Measurements from ENCODE around the gene CARS2.

Gene CARS2

GRCh38 chr13:110651271-110651670 is 54.6 kb downstream of the CARS2 start:
- H3K14ac ChIP-seq (ENCODE audit: low read length): no peak overlapping the region
- whole genome bisulfite sequencing (ENCODE audit: extremely low coverage, insufficient coverage, insufficient read length): no CpG with 5 or more reads among the region's 14 CpGs
- H4K12ac ChIP-seq (ENCODE audit: low read depth, low read length): no peak overlapping the region
- H4K91ac ChIP-seq (ENCODE audit: low read depth, low read length): no peak overlapping the region
- no peak overlapping the region for H2BK5ac ChIP-seq (ENCODE audit: low read depth, low read length, poor library complexity)
- H2BK12ac ChIP-seq (ENCODE audit: low read length): no peak overlapping the region
- H2AFZ ChIP-seq (ENCODE audit: insufficient read depth, low read length, poor library complexity): no peak overlapping the region
- H3K79me2 ChIP-seq (ENCODE audit: control insufficient read depth, insufficient read depth, low read length, poor library complexity): no peaks in the 10 kb centered on the region
- no peaks in the 10 kb centered on the region for H3K27me3 ChIP-seq (ENCODE audit: insufficient read depth, low read length)
- H2AK5ac ChIP-seq (ENCODE audit: low read length): no peak overlapping the region
- H3K9ac ChIP-seq (ENCODE audit: low read length): no peak overlapping the region
- peaks cover 18% of the 10 kb centered on the region in 2 experiments for H3K36me3 ChIP-seq (ENCODE audit: control insufficient read depth in 1 of 2, insufficient read depth in 2 of 2, low read length in 2 of 2)
- H3K4me2 ChIP-seq (ENCODE audit: low read length): no peak overlapping the region
- H3K23ac ChIP-seq (ENCODE audit: low read length): no peak overlapping the region
- H3K79me1 ChIP-seq (ENCODE audit: low read length): no peaks in the 10 kb centered on the region
- no peak overlapping the region for H2BK120ac ChIP-seq (ENCODE audit: insufficient read depth, low read length, poor library complexity)
- H3K27ac ChIP-seq (ENCODE audit: low read depth, low read length): no peak overlapping the region
- H3K4me3 ChIP-seq (ENCODE audit: low read depth, low read length): no peak overlapping the region
- peaks cover 4 to 6% of the 10 kb centered on the region in 2 experiments for H3K4me1 ChIP-seq (ENCODE audit: control insufficient read depth in 1 of 2, insufficient read depth in 2 of 2, low read length in 2 of 2)
- H3K18ac ChIP-seq (ENCODE audit: low read length): no peak overlapping the region
- no peak for DNase-seq
- no peak overlapping the region for H4K8ac ChIP-seq (ENCODE audit: low read depth, low read length)
- no peak overlapping the region for H3K4ac ChIP-seq (ENCODE audit: low read depth, low read length)
- no peaks in the 10 kb centered on the region for H3K9me3 ChIP-seq (ENCODE audit: insufficient read depth, low read depth, low read length)

DNA sequence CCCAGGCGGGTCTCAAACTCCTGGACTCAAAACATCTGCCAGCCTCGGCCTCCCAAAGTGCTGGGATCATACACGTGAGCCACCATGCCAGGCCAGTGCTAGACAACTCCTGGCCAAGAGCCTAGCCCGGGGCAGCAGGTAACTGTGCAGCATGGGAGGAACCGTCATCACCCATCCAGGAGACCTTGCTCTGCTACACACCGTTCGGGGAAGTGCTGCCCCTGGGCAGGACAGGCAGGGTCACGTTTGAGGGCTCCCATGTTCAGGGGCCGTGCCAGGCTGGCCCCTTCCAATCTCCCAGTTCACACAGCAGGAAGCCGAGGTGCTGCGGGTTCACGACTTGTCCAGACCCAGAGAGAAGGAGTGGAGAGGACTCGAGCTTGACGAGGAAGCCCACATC is 55.5 kb downstream of the CARS2 start:
- no peak for DNase-seq
- Histone ChIP-seq H3K9me3 (ENCODE audit: insufficient read depth, low read depth, low read length) (no peaks in the 10 kb centered on the region), H2AFZ (ENCODE audit: insufficient read depth, low read length, poor library complexity) (no peak overlapping the region), H3K4me1 (ENCODE audit: control insufficient read depth in 1 of 2, insufficient read depth in 2 of 2, low read length in 2 of 2) (peaks cover 4 to 6% of the 10 kb centered on the region in 2 experiments), H3K4me3 (ENCODE audit: low read depth, low read length) (no peak overlapping the region), H3K4ac (ENCODE audit: low read depth, low read length) (no peak overlapping the region), H4K91ac (ENCODE audit: low read depth, low read length) (no peak overlapping the region), H3K79me1 (ENCODE audit: low read length) (no peaks in the 10 kb centered on the region), H3K4me2 (ENCODE audit: low read length) (no peak overlapping the region), H3K9ac (ENCODE audit: low read length) (no peak overlapping the region), H3K36me3 (ENCODE audit: control insufficient read depth in 1 of 2, insufficient read depth in 2 of 2, low read length in 2 of 2) (peaks cover 19 to 23% of the 10 kb centered on the region in 2 experiments), H4K8ac (ENCODE audit: low read depth, low read length) (no peak overlapping the region), H3K23ac (ENCODE audit: low read length) (no peak overlapping the region), H2BK120ac (ENCODE audit: insufficient read depth, low read length, poor library complexity) (no peak overlapping the region), H3K79me2 (ENCODE audit: control insufficient read depth, insufficient read depth, low read length, poor library complexity) (no peaks in the 10 kb centered on the region), H2BK5ac (ENCODE audit: low read depth, low read length, poor library complexity) (no peak overlapping the region), H3K18ac (ENCODE audit: low read length) (no peak overlapping the region), H3K27ac (ENCODE audit: low read depth, low read length) (no peak overlapping the region), H2AK5ac (ENCODE audit: low read length) (no peak overlapping the region), H3K14ac (ENCODE audit: low read length) (no peak overlapping the region), H3K27me3 (ENCODE audit: insufficient read depth, low read length) (no peaks in the 10 kb centered on the region), H2BK12ac (ENCODE audit: low read length) (no peak overlapping the region), H4K12ac (ENCODE audit: low read depth, low read length) (no peak overlapping the region)
- no CpG with 5 or more reads among the region's 14 CpGs for WGBS (ENCODE audit: extremely low coverage, insufficient coverage, insufficient read length)

- peaks cover 6% of the 10 kb centered on the region in 2 experiments for H3K4me1 ChIP-seq (ENCODE audit: control insufficient read depth in 1 of 2, insufficient read depth in 2 of 2, low read length in 2 of 2)
- no peak overlapping the region for H3K23ac ChIP-seq (ENCODE audit: low read length)
- H4K8ac ChIP-seq (ENCODE audit: low read depth, low read length): no peak overlapping the region
- H3K9me3 ChIP-seq (ENCODE audit: insufficient read depth, low read depth, low read length): no peaks in the 10 kb centered on the region
- no peak overlapping the region for H3K4ac ChIP-seq (ENCODE audit: low read depth, low read length)
- no peak overlapping the region for H3K18ac ChIP-seq (ENCODE audit: low read length)
- H2BK12ac ChIP-seq (ENCODE audit: low read length): no peak overlapping the region
- H3K36me3 ChIP-seq (ENCODE audit: control insufficient read depth in 1 of 2, insufficient read depth in 2 of 2, low read length in 2 of 2): peaks cover 22 to 27% of the 10 kb centered on the region in 2 experiments
- no peak overlapping the region for H3K4me3 ChIP-seq (ENCODE audit: low read depth, low read length)
- no peaks in the 10 kb centered on the region for H3K79me1 ChIP-seq (ENCODE audit: low read length)
- H4K91ac ChIP-seq (ENCODE audit: low read depth, low read length): no peak overlapping the region
- no peak overlapping the region for H3K4me2 ChIP-seq (ENCODE audit: low read length)
- H3K27me3 ChIP-seq (ENCODE audit: insufficient read depth, low read length): no peaks in the 10 kb centered on the region
- no peak overlapping the region for H3K9ac ChIP-seq (ENCODE audit: low read length)
- H2BK5ac ChIP-seq (ENCODE audit: low read depth, low read length, poor library complexity): no peak overlapping the region
- no peak overlapping the region for H3K14ac ChIP-seq (ENCODE audit: low read length)
- H2AK5ac ChIP-seq (ENCODE audit: low read length): no peak overlapping the region
- H3K79me2 ChIP-seq (ENCODE audit: control insufficient read depth, insufficient read depth, low read length, poor library complexity): no peaks in the 10 kb centered on the region
- WGBS (ENCODE audit: extremely low coverage, insufficient coverage, insufficient read length): no CpG with 5 or more reads among the region's 7 CpGs
- H4K12ac ChIP-seq (ENCODE audit: low read depth, low read length): no peak overlapping the region
- H2AFZ ChIP-seq (ENCODE audit: insufficient read depth, low read length, poor library complexity): no peak overlapping the region
- no peak overlapping the region for H3K27ac ChIP-seq (ENCODE audit: low read depth, low read length)
- no peak overlapping the region for H2BK120ac ChIP-seq (ENCODE audit: insufficient read depth, low read length, poor library complexity)
- no peak for DNase-seq
These were observed 56.4 kb downstream of the CARS2 start for GRCh38 chr13:110649551-110649950.

DNA sequence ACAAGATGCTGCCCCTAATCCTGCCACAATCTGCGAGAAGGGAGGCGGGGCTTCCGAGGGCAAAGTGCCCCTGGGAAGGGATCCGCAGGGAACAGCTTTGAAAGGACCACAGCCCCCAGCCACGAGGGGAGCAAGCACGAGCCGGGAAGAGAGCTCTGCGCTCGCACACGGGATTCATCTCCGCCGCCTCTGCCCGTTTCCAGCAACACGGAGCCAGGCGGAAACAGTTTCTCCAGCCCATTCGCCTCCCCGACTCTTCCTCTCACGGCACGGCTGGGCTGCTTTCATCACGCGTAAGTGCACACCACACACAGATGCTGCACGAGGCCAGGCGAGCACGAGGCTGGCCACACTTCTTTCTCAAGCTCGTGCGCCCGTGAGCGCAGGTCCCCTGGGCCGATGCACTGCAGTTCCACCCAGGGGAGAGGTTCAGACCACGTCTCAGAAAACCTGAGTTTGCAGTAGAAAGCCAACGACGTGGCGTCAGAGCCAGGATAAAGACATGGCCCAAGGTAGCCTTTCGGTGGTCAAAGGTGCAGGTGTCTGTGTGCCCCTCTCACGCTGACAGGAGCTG is 57.0 kb downstream of the CARS2 start:
- H3K27ac ChIP-seq (ENCODE audit: low read depth, low read length): no peak overlapping the region
- H4K12ac ChIP-seq (ENCODE audit: low read depth, low read length): no peak overlapping the region
- WGBS (ENCODE audit: extremely low coverage, insufficient coverage, insufficient read length): no CpG with 5 or more reads among the region's 35 CpGs
- H3K14ac ChIP-seq (ENCODE audit: low read length): no peak overlapping the region
- peaks cover 6% of the 10 kb centered on the region in 2 experiments for H3K4me1 ChIP-seq (ENCODE audit: control insufficient read depth in 1 of 2, insufficient read depth in 2 of 2, low read length in 2 of 2)
- H4K91ac ChIP-seq (ENCODE audit: low read depth, low read length): no peak overlapping the region
- no peak overlapping the region for H2BK12ac ChIP-seq (ENCODE audit: low read length)
- no peak overlapping the region for H2AFZ ChIP-seq (ENCODE audit: insufficient read depth, low read length, poor library complexity)
- H3K4me2 ChIP-seq (ENCODE audit: low read length): no peak overlapping the region
- H2BK120ac ChIP-seq (ENCODE audit: insufficient read depth, low read length, poor library complexity): no peak overlapping the region
- no peak for DNase-seq
- H4K8ac ChIP-seq (ENCODE audit: low read depth, low read length): no peak overlapping the region
- no peaks in the 10 kb centered on the region for H3K79me1 ChIP-seq (ENCODE audit: low read length)
- no peaks in the 10 kb centered on the region for H3K27me3 ChIP-seq (ENCODE audit: insufficient read depth, low read length)
- H3K79me2 ChIP-seq (ENCODE audit: control insufficient read depth, insufficient read depth, low read length, poor library complexity): no peaks in the 10 kb centered on the region
- peaks cover 24 to 30% of the 10 kb centered on the region in 2 experiments for H3K36me3 ChIP-seq (ENCODE audit: control insufficient read depth in 1 of 2, insufficient read depth in 2 of 2, low read length in 2 of 2)
- no peaks in the 10 kb centered on the region for H3K9me3 ChIP-seq (ENCODE audit: insufficient read depth, low read depth, low read length)
- no peak overlapping the region for H3K18ac ChIP-seq (ENCODE audit: low read length)
- no peak overlapping the region for H2AK5ac ChIP-seq (ENCODE audit: low read length)
- no peak overlapping the region for H3K4ac ChIP-seq (ENCODE audit: low read depth, low read length)
- no peak overlapping the region for H2BK5ac ChIP-seq (ENCODE audit: low read depth, low read length, poor library complexity)
- no peak overlapping the region for H3K9ac ChIP-seq (ENCODE audit: low read length)
- H3K23ac ChIP-seq (ENCODE audit: low read length): no peak overlapping the region
- H3K4me3 ChIP-seq (ENCODE audit: low read depth, low read length): no peak overlapping the region

Measured in trophoblast cell (in vitro differentiated cells and primary cell).